H1 (cell line): Measurements from ENCODE around the gene GATC. TPM values are rescaled to one million over a fixed set of nuclear protein-coding genes. Genes with fewer than 3 reads are reported as not detected.

Experiments used
- CTCF ChIA-PET: fragments of 300-600 bp; sonication (Branson Sonifier 250); formaldehyde crosslinking; loops from one replicate; lab custom pipeline; 2021; ENCODE audit not compliant: partially characterized antibody; lab: Charles Lee
- POLR2A ChIA-PET: fragments of 300-600 bp; sonication (Branson Sonifier 250); formaldehyde crosslinking; loops from one replicate; lab custom pipeline; 2021; ENCODE audit warnings: inconsistent platforms; ENCODE audit not compliant: partially characterized antibody; lab: Charles Lee
- DNase-seq, 2 experiments: peaks; one replicate each; pipeline versions ENCODE4 v3.0.0 to v3.0.0-alpha.2; 2010 to 2022; ENCODE audit warnings: low spot score in 2 of 2, low read depth in 1 of 2, mixed read lengths in 1 of 2
- FAIRE-seq: peaks from 2 replicates; lab custom pipeline; 2011; peaks lifted over from hg19 to GRCh38; lab: Jason Lieb, UNC
- H2AFZ ChIP-seq: 2 replicates; pipeline ENCODE4 v1.8.1; 2012; ENCODE audit warnings: low read length, inconsistent platforms
- H2AK5ac ChIP-seq: 2 replicates; pipeline ENCODE4 v1.6.1; 2013; ENCODE audit warnings: low read depth, low read length
- H2BK120ac ChIP-seq: replicated peaks from 2 replicates; pipeline ENCODE3; 2013; ENCODE audit warnings: low read depth, low read length, inconsistent platforms
- H2BK12ac ChIP-seq: 2 replicates; pipeline ENCODE4 v1.6.1; 2013; ENCODE audit warnings: low read depth, low read length
- H2BK15ac ChIP-seq: 2 replicates; pipeline ENCODE4 v1.6.1; 2013; ENCODE audit warnings: low read length
- H2BK20ac ChIP-seq: 2 replicates; pipeline ENCODE4 v1.6.1; 2013; ENCODE audit warnings: low read length
- H2BK5ac ChIP-seq: 2 replicates; pipeline ENCODE4 v1.6.1; 2013; ENCODE audit warnings: low read depth, low read length
- H3K14ac ChIP-seq: 2 replicates; pipeline ENCODE4 v1.6.1; 2013; ENCODE audit warnings: inconsistent platforms; ENCODE audit not compliant: insufficient read length
- H3K18ac ChIP-seq: 2 replicates; pipeline ENCODE4 v1.6.1; 2013; ENCODE audit warnings: low read length; ENCODE audit errors: extremely low read depth
- H3K23ac ChIP-seq: 2 replicates; pipeline ENCODE4 v1.6.1; 2013; ENCODE audit warnings: inconsistent platforms; ENCODE audit not compliant: insufficient read length
- H3K23me2 ChIP-seq: 2 replicates; pipeline ENCODE4 v1.6.1; 2013; ENCODE audit warnings: low read depth, low read length
- H3K27ac ChIP-seq: 2 replicates; pipeline ENCODE4 v1.6.1; 2011; ENCODE audit warnings: low read depth, low read length, inconsistent platforms
- H3K27me3 ChIP-seq, 4 experiments: replicated peaks in 1 of 4; 1 replicate in 1 of 4; 2 replicates in 3 of 4; pipeline versions ENCODE4 v1.6.1 to v1.8.1; 2011 to 2013; ENCODE audit warnings: low read length in 3 of 4, mild to moderate bottlenecking in 3 of 4, inconsistent platforms in 2 of 4, mixed read lengths in 2 of 4, moderate library complexity in 1 of 4; ENCODE audit not compliant: control insufficient read depth in 3 of 4, insufficient read depth in 3 of 4; ENCODE audit errors: extremely low read depth in 1 of 4
- H3K36me3 ChIP-seq, 4 experiments: 2 replicates each; pipeline versions ENCODE4 v1.6.1 to v1.8.1; 2011 to 2013; ENCODE audit warnings: mild to moderate bottlenecking in 4 of 4, low read length in 3 of 4, moderate library complexity in 2 of 4, control low read depth in 1 of 4, inconsistent platforms in 1 of 4; ENCODE audit not compliant: insufficient read depth in 4 of 4, control insufficient read depth in 2 of 4
- H3K4ac ChIP-seq: replicated peaks from 2 replicates; pipeline ENCODE3; 2013; ENCODE audit warnings: low read length, low read depth, mixed read lengths, inconsistent platforms; ENCODE audit not compliant: insufficient read length
- H3K4me1 ChIP-seq, 4 experiments: replicated peaks in 1 of 4; 1 replicate in 1 of 4; 2 replicates in 3 of 4; pipeline versions ENCODE4 v1.6.1 to v1.8.1; 2011 to 2013; ENCODE audit warnings: low read length in 3 of 4, inconsistent platforms in 2 of 4, mixed read lengths in 1 of 4; ENCODE audit not compliant: insufficient read depth in 4 of 4, control insufficient read depth in 3 of 4
- H3K4me2 ChIP-seq, 2 experiments: 2 replicates each; pipeline versions ENCODE4 v1.6.1 to v1.8.1; 2011 to 2013; ENCODE audit warnings: low read depth in 2 of 2, low read length in 2 of 2, control low read depth in 1 of 2, inconsistent platforms in 1 of 2, mild to moderate bottlenecking in 1 of 2; ENCODE audit not compliant: insufficient read depth in 1 of 2
- H3K4me3 ChIP-seq, 4 experiments: fragments of 200-600, 300-600 bp in 1 of 4; sonication (generic), shearing (Covaris generic), sonication (Bioruptor Twin) in 1 of 4; 2 replicates each; pipeline versions ENCODE4 v1.5.1 to v1.8.1; 2011 to 2016; ENCODE audit warnings: low read length in 4 of 4, low read depth in 3 of 4, control low read depth in 2 of 4, inconsistent platforms in 2 of 4, mild to moderate bottlenecking in 2 of 4, mixed read lengths in 1 of 4, moderate library complexity in 1 of 4; ENCODE audit not compliant: insufficient read depth in 2 of 4; ENCODE audit errors: extremely low read depth in 1 of 4
- H3K56ac ChIP-seq: replicated peaks from 2 replicates; pipeline ENCODE3; 2013; ENCODE audit warnings: low read depth, mild to moderate bottlenecking, mixed read lengths, low read length, inconsistent platforms; ENCODE audit not compliant: insufficient read length
- H3K79me1 ChIP-seq: 2 replicates; pipeline ENCODE4 v1.6.1; 2013; ENCODE audit warnings: low read depth, low read length, control low read depth
- H3K79me2 ChIP-seq, 2 experiments: 2 replicates each; pipeline versions ENCODE4 v1.6.1 to v1.8.1; 2012 to 2013; ENCODE audit warnings: low read length in 2 of 2, mild to moderate bottlenecking in 2 of 2, inconsistent platforms in 1 of 2; ENCODE audit not compliant: insufficient read depth in 2 of 2, control insufficient read depth in 1 of 2
- H3K9ac ChIP-seq, 4 experiments: replicated peaks in 1 of 4; 1 replicate in 1 of 4; 2 replicates in 3 of 4; pipeline versions ENCODE4 v1.6.1 to v1.8.1; 2011 to 2013; ENCODE audit warnings: low read depth in 3 of 4, low read length in 3 of 4, control low read depth in 2 of 4, mild to moderate bottlenecking in 2 of 4, moderate library complexity in 2 of 4, inconsistent platforms in 1 of 4; ENCODE audit errors: extremely low read depth in 1 of 4
- H3K9me3 ChIP-seq, 2 experiments: 2 replicates each; pipeline versions ENCODE4 v1.6.1 to v1.8.1; 2012 to 2013; ENCODE audit warnings: mild to moderate bottlenecking in 2 of 2, moderate library complexity in 2 of 2, control low read depth in 1 of 2, inconsistent platforms in 1 of 2, low read depth in 1 of 2, low read length in 1 of 2, mixed read lengths in 1 of 2; ENCODE audit not compliant: insufficient read depth in 2 of 2
- H4K20me1 ChIP-seq, 2 experiments: replicated peaks in 1 of 2; 2 replicates each; pipeline versions ENCODE3 to v1.8.1; 2011 to 2013; ENCODE audit warnings: inconsistent platforms in 2 of 2, low read length in 2 of 2, mild to moderate bottlenecking in 1 of 2; ENCODE audit not compliant: insufficient read depth in 2 of 2, control insufficient read depth in 1 of 2
- H4K5ac ChIP-seq: 2 replicates; pipeline ENCODE4 v1.6.1; 2013; ENCODE audit warnings: low read length, low read depth, mixed read lengths, inconsistent platforms; ENCODE audit not compliant: insufficient read length
- H4K8ac ChIP-seq: 2 replicates; pipeline ENCODE4 v1.8.0; 2013; ENCODE audit warnings: mild to moderate bottlenecking, moderate library complexity, low read length, inconsistent platforms; ENCODE audit not compliant: insufficient read depth; ENCODE audit errors: extremely low read depth
- H4K91ac ChIP-seq: replicated peaks from 2 replicates; pipeline ENCODE3; 2013; ENCODE audit warnings: low read length, mixed read lengths, inconsistent platforms; ENCODE audit not compliant: insufficient read length
- CREB1 ChIP-seq: IDR thresholded peaks from 2 replicates; pipeline ENCODE4 v1.6.1; 2012; ENCODE audit warnings: inconsistent platforms
- HDAC6 ChIP-seq: IDR thresholded peaks from one replicate; pipeline ENCODE4 v1.7.1; 2012; ENCODE audit warnings: low read depth, mild to moderate bottlenecking, inconsistent platforms, low read length, moderate library complexity
- MAX ChIP-seq: IDR thresholded peaks from 2 replicates; pipeline ENCODE4 v1.6.1; 2012; ENCODE audit warnings: inconsistent platforms
- SIN3A ChIP-seq, 2 experiments: IDR thresholded peaks in 1 of 2; conservative IDR thresholded peaks in 1 of 2; 2 replicates each; pipeline ENCODE4 v1.6.1; 2011 to 2012; ENCODE audit warnings: low read length in 2 of 2, improper control_type of control experiment in 1 of 2, low read depth in 1 of 2, mild to moderate bottlenecking in 1 of 2
- SIRT6 ChIP-seq: IDR thresholded peaks from one replicate; pipeline ENCODE4 v1.7.1; 2012; ENCODE audit warnings: low read length, inconsistent platforms
- SUZ12 ChIP-seq: fragments of 200-600 bp; sonication (generic); IDR thresholded peaks from 2 replicates; pipeline ENCODE4 v1.6.1; 2012; ENCODE audit warnings: mild to moderate bottlenecking, inconsistent platforms, low read length, moderate library complexity, mixed read lengths
- whole genome bisulfite sequencing, 2 experiments: shearing (Covaris generic) in 1 of 2; methylation state at CpG; one replicate each; pipeline versions ENCODE4 v1.1.6 to v1.1.7; 2013 to 2015; ENCODE audit warnings: low lambda C conversion rate in 2 of 2, mixed read lengths in 2 of 2, inconsistent platforms in 1 of 2, low coverage in 1 of 2, missing lambda C conversion rate in 1 of 2; ENCODE audit not compliant: insufficient replicate concordance in 2 of 2, insufficient coverage in 1 of 2, insufficient read length in 1 of 2; ENCODE audit errors: extremely low coverage in 1 of 2, missing lambda C conversion rate in 1 of 2; 5-methylcytosine and 5-hydroxymethylcytosine counted together
- polyA plus RNA-seq, 7 experiments: library from polyadenylated mRNA; depleted of rRNA in 3 of 7; stranded (reverse) in 5 of 7; unstranded in 2 of 7; fragments of >200 nt in 5 of 7; fragments of 200-250 nt in 2 of 7; gene quantifications; 1 replicate in 5 of 7; 2 replicates in 1 of 7; 4 replicates in 1 of 7; pipeline versions ENCODE4 v1.2.1 to v1.2.3, GENCODE V29; 2011 to 2013; ENCODE audit warnings: missing spikeins in 2 of 7, mixed read lengths in 2 of 7
- total RNA-seq: library from RNA; stranded (reverse); fragmentation: NEBNext Ultra II Directional; extraction: Animal tissue kit (Norgen Biotek cat#: 25700); gene quantifications from 2 replicates; pipeline ENCODE4 v1.2.1, GENCODE V29; 2021
- TF ChIP-seq, protein P1 (sequence below): IDR thresholded peaks from 2 replicates; pipeline ENCODE4 v1.6.1; 2012; ENCODE audit warnings: low read length, inconsistent platforms

Gene GATC
- total and polyA plus RNA-seq, 2 of the 8 experiments (the other 6 are each of a cell fraction or from before 2014, with no cell fraction given) = 13.2 to 30.4 TPM

DNA sequence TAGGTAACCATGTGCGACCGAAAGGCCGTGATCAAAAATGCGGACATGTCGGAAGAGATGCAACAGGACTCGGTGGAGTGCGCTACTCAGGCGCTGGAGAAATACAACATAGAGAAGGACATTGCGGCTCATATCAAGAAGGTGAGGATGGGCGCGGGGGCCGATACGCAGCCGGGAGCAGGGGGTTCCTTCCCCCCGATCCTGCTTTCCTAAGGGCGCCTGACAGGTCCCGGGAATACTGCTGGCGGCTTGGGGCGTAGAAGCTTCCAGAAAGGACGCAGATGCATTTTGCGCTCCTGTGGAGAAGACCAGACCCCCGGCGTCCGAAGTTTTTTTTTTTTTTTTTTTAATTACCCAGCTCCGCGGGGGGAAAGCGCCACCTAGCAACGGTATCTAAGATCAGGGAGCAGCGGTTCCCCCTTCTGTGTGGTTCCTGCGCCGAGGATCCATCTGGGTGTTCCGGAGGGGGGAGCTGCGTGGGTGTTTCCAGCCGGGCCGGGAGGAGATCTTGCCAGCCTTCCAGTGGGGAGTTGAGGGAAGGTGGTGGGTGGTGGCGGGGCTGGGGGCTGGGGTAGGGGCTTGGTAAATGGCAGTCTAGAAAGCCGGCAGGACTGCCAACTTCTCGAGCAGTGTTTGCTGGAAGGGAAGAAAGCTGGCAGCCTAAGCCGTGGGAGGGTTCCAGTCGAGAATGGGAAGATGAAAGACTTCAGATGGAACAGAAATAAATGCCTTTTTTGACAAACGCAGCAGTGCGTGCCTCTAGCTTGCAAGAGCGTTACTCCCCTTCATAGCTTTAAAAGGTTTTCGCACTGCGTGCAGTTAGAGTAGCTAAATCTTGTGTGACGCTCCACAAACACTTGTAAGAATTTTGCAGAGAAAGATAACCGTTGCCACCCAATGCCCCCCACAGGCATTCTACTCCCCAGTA, 50.4 kb downstream of the GATC start:
- H2AFZ ChIP-seq = no peak overlapping the region
- H2BK12ac ChIP-seq = no peak overlapping the region
- no peak overlapping the region for H3K23ac ChIP-seq
- peak in 1 of 2 experiments; percentile 55 for DNase-seq
- peak overlapping the region; percentile 56 to 77 (median 64) for H3K9ac ChIP-seq
- H3K27ac ChIP-seq = peak overlapping the region; percentile 43; the same call in 1 of the 2 replicates
- no peak overlapping the region for H3K4ac ChIP-seq
- H3K4me3 ChIP-seq = peak overlapping the region; percentile 95 to 96 (median 95)
- H2BK5ac ChIP-seq = peak overlapping the region; percentile 77; the same call in 1 of the 2 replicates
- H3K79me2 ChIP-seq = peaks cover 16 to 20% of the 10 kb centered on the region in 2 experiments
- 4% methylated on average over 30 of the region's 47 CpGs; no CpG with 5 or more reads in 1 of the 2 experiments for WGBS, 2 experiments
- H3K36me3 ChIP-seq = peaks cover 2 to 20% (median 9%) of the 10 kb centered on the region in 4 experiments; a peak in 7 of 8 replicates
- ChIA-PET POLR2A (interaction anchor here (0.6 to 10.1 kb wide), 26 partner anchors 9 to 248 kb away, joined by 3 to 119 read pairs (median 6); partner anchors contain the start of genes COQ5, GATC, POP5 and RNF10), CTCF (interaction anchor here (0.6 to 2.1 kb wide), 11 partner anchors 17 to 266 kb away, joined by 3 to 7 read pairs (median 4); partner anchors contain the start of gene PLA2G1B)
- H3K56ac ChIP-seq = no peak overlapping the region
- no peaks in the 10 kb centered on the region for H3K9me3 ChIP-seq
- H4K20me1 ChIP-seq = peaks cover 12 to 13% of the 10 kb centered on the region in 2 experiments
- no peak for FAIRE-seq
- peak overlapping the region; percentile 85 to 86 for H3K4me2 ChIP-seq
- no peak overlapping the region for H2BK120ac ChIP-seq
- H3K18ac ChIP-seq = peak overlapping the region; percentile 81; the same call in 1 of the 2 replicates
- H2BK15ac ChIP-seq = no peak overlapping the region
- 0 out of 2 replicates have a peak, but pooled peaks cover 3% of the 10 kb centered on the region for H3K79me1 ChIP-seq
- no peak overlapping the region for H3K14ac ChIP-seq
- no peak overlapping the region for H4K91ac ChIP-seq
- no peaks in the 10 kb centered on the region for H3K27me3 ChIP-seq
- H2BK20ac ChIP-seq = no peak overlapping the region
- H4K5ac ChIP-seq = peak overlapping the region; percentile 88
- H4K8ac ChIP-seq = no peak overlapping the region
- H3K4me1 ChIP-seq = peaks cover 0 to 6% (median 1%) of the 10 kb centered on the region in 4 experiments; a peak in 3 of 7 replicates
- peaks cover 10% of the 10 kb centered on the region for H3K23me2 ChIP-seq
- no peak overlapping the region for H2AK5ac ChIP-seq
- no peak for TF ChIP-seq SIRT6
- TF ChIP-seq, protein P1, sequence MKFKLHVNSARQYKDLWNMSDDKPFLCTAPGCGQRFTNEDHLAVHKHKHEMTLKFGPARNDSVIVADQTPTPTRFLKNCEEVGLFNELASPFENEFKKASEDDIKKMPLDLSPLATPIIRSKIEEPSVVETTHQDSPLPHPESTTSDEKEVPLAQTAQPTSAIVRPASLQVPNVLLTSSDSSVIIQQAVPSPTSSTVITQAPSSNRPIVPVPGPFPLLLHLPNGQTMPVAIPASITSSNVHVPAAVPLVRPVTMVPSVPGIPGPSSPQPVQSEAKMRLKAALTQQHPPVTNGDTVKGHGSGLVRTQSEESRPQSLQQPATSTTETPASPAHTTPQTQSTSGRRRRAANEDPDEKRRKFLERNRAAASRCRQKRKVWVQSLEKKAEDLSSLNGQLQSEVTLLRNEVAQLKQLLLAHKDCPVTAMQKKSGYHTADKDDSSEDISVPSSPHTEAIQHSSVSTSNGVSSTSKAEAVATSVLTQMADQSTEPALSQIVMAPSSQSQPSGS = no peak
- TF ChIP-seq MAX = no peak
- no peak for TF ChIP-seq SUZ12
- no peak for TF ChIP-seq CREB1
- TF ChIP-seq HDAC6 = no peak
- peak in 1 of 2 experiments; percentile 81; a peak in 1 of 4 replicates for TF ChIP-seq SIN3A (conservative IDR thresholded peaks at IDR 0.05 in 1 of 2, IDR thresholded peaks at IDR 0.05 in 1 of 2; ENCODE audit: low read depth in 1 of 2, low read length in 2 of 2)
